ACC112 (cell line): ENCODE data around the gene ZBTB47.

ENCODE experiments used
- H2AFZ ChIP-seq: fragments of 200-600 bp; sonication (generic); one replicate; pipeline ENCODE4 v1.6.0; 2017; ENCODE audit warnings: antibody characterized with exemption, low read length; ENCODE audit not compliant: unreplicated experiment
- H3K27ac ChIP-seq: fragments of 200-600 bp; sonication (generic); 2 replicates; pipeline ENCODE4 v1.5.1; 2014; ENCODE audit warnings: low read depth, mild to moderate bottlenecking, antibody characterized with exemption, low read length, moderate library complexity
- H3K27me3 ChIP-seq: fragments of 200-600 bp; sonication (generic); 2 replicates; pipeline ENCODE4 v1.6.1; 2014; ENCODE audit warnings: mild to moderate bottlenecking, antibody characterized with exemption, low read length, moderate library complexity, mixed read lengths; ENCODE audit not compliant: insufficient read depth
- H3K36me3 ChIP-seq: fragments of 200-600 bp; sonication (generic); 2 replicates; pipeline ENCODE4 v1.6.1; 2016; ENCODE audit warnings: mild to moderate bottlenecking, antibody characterized with exemption, low read length, moderate library complexity, mixed read lengths; ENCODE audit not compliant: insufficient read depth
- H3K4me1 ChIP-seq: fragments of 200-600 bp; sonication (generic); one replicate; pipeline ENCODE4 v1.6.1; 2016; ENCODE audit warnings: low read length, mixed read lengths; ENCODE audit not compliant: insufficient read depth, unreplicated experiment, control insufficient read depth
- H3K4me3 ChIP-seq: fragments of 200-600 bp; sonication (generic); 2 replicates; pipeline ENCODE4 v1.5.1; 2014; ENCODE audit warnings: mild to moderate bottlenecking, low read depth, low read length
- H3K79me2 ChIP-seq: fragments of 200-600 bp; sonication (generic); one replicate; pipeline ENCODE4 v1.6.0; 2016; ENCODE audit warnings: low read length; ENCODE audit not compliant: control insufficient read depth, unreplicated experiment, insufficient read depth

ZBTB47 gene

DNA sequence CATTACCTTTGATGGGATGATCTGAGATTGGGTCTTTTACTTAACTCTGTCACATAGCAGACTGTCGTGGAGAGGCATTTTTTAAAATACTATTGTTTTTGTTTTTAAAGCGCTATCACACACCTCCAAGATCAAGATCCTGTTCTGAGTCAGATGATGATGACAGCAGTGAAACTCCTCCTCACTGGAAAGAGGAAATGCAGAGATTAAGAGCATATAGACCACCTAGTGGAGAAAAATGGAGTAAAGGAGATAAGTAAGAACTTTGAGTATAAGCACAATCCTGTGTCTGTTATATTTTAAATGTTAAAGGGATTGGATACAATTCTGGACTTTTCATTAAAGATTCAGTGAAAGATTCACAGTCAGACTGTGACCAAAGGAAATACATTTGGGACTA is 18.4 kb upstream of the ZBTB47 start:
- no peak overlapping the region for H3K4me3 ChIP-seq
- H2AFZ ChIP-seq, result no peak overlapping the region
- H3K36me3 ChIP-seq, result peaks cover 84% of the 10 kb centered on the region
- peaks cover 8% of the 10 kb centered on the region for H3K79me2 ChIP-seq
- no peaks in the 10 kb centered on the region for H3K27me3 ChIP-seq
- H3K4me1 ChIP-seq, result peaks cover 30% of the 10 kb centered on the region
- H3K27ac ChIP-seq, result no peak overlapping the region

GRCh38 chr3:42637001-42637400 is 16.5 kb upstream of the ZBTB47 start:
- Histone ChIP-seq H2AFZ (no peak overlapping the region), H3K4me3 (no peak overlapping the region), H3K79me2 (peaks cover 12% of the 10 kb centered on the region), H3K27me3 (no peaks in the 10 kb centered on the region), H3K36me3 (peaks cover 84% of the 10 kb centered on the region), H3K4me1 (peaks cover 18% of the 10 kb centered on the region), H3K27ac (no peak overlapping the region)

DNA sequence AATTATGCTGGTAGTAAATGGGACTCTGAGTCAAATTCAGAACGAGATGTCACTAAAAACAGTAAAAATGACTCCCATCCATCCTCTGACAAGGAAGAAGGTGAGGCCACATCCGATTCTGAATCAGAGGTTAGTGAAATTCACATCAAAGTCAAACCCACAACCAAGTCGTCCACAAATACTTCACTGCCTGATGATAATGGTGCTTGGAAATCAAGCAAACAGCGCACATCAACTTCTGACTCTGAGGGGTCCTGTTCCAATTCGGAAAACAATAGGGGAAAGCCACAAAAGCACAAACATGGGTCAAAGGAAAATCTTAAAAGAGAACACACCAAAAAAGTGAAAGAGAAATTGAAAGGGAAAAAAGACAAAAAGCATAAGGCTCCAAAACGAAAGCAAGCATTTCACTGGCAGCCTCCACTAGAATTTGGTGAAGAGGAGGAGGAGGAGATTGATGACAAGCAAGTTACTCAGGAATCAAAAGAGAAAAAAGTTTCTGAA is 15.1 kb upstream of the ZBTB47 start:
- Histone ChIP-seq H3K79me2 (peaks cover 17% of the 10 kb centered on the region), H3K27ac (peak overlapping the region; percentile 66), H2AFZ (no peak overlapping the region), H3K27me3 (no peaks in the 10 kb centered on the region), H3K4me1 (peaks cover 13% of the 10 kb centered on the region), H3K36me3 (peaks cover 81% of the 10 kb centered on the region), H3K4me3 (peak overlapping the region; percentile 58)

- H3K79me2 ChIP-seq, result peaks cover 17% of the 10 kb centered on the region
- no peak overlapping the region for H2AFZ ChIP-seq
- peaks cover 13% of the 10 kb centered on the region for H3K4me1 ChIP-seq
- H3K36me3 ChIP-seq, result peaks cover 80% of the 10 kb centered on the region
- peak overlapping the region; percentile 66 for H3K27ac ChIP-seq
- H3K4me3 ChIP-seq, result no peak overlapping the region
- H3K27me3 ChIP-seq, result no peaks in the 10 kb centered on the region
Measured at GRCh38 chr3:42639192-42639591, 14.3 kb upstream of the ZBTB47 start.

- H3K4me3 ChIP-seq, result no peak overlapping the region
- H3K79me2 ChIP-seq, result peaks cover 17% of the 10 kb centered on the region
- no peak overlapping the region for H3K27ac ChIP-seq
- H3K27me3 ChIP-seq, result no peaks in the 10 kb centered on the region
- H2AFZ ChIP-seq, result no peak overlapping the region
- peaks cover 75% of the 10 kb centered on the region for H3K36me3 ChIP-seq
- H3K4me1 ChIP-seq, result peaks cover 13% of the 10 kb centered on the region
Measured at GRCh38 chr3:42640129-42640528, 13.4 kb upstream of the ZBTB47 start.

- Histone ChIP-seq H2AFZ (no peak overlapping the region), H3K4me1 (peaks cover 13% of the 10 kb centered on the region), H3K4me3 (no peak overlapping the region), H3K27ac (no peak overlapping the region), H3K36me3 (peaks cover 75% of the 10 kb centered on the region), H3K27me3 (no peaks in the 10 kb centered on the region), H3K79me2 (peaks cover 17% of the 10 kb centered on the region)
Measured at GRCh38 chr3:42640771-42641370, 12.6 kb upstream of the ZBTB47 start.

- H3K4me3 ChIP-seq, result no peak overlapping the region
- H3K27ac ChIP-seq, result no peak overlapping the region
Measured at GRCh38 chr3:42647821-42648459, 5.6 kb upstream of the ZBTB47 start.

GRCh38 chr3:42649006-42649405 is 4.5 kb upstream of the ZBTB47 start:
- Histone ChIP-seq H3K4me3 (no peak overlapping the region), H3K36me3 (peaks cover 25% of the 10 kb centered on the region), H3K79me2 (peaks cover 49% of the 10 kb centered on the region), H3K27me3 (no peaks in the 10 kb centered on the region), H2AFZ (no peak overlapping the region), H3K4me1 (peaks cover 47% of the 10 kb centered on the region), H3K27ac (0 out of 2 replicates have a peak overlapping the region, but pooled peaks have one; percentile 13)

More at GRCh38 chr3:42647821-42648459, 5.6 kb upstream of the ZBTB47 start:
- peaks cover 31% of the 10 kb centered on the region for H3K36me3 ChIP-seq
- H3K27me3 ChIP-seq, result no peaks in the 10 kb centered on the region
- H3K79me2 ChIP-seq, result peaks cover 38% of the 10 kb centered on the region
- H3K4me1 ChIP-seq, result peaks cover 43% of the 10 kb centered on the region
- H2AFZ ChIP-seq, result no peak overlapping the region

DNA sequence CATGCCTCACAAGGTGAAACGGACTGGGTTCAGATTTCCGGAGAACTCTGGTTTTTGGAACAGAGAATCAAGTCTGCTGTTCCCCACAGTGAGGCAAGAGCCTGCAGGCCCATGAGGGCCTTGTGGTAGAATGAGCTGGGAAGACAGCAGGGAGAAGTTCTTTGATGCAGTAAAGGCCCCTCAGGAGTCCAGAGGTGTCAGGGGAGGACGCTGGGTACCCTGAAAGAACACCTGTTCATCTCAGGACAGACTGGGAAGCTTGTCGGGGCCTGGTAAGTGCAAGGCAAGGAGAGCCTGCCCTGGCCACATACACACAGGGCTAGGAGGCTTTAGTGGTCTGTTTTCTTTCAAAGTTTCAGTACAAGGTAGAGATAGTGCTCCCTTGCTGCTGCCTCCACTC is 3.7 kb upstream of the ZBTB47 start:
- Histone ChIP-seq H3K27me3 (no peaks in the 10 kb centered on the region), H3K4me3 (no peak overlapping the region), H3K36me3 (peaks cover 24% of the 10 kb centered on the region; the same call in 1 of the 2 replicates), H2AFZ (no peak overlapping the region), H3K4me1 (peaks cover 47% of the 10 kb centered on the region), H3K79me2 (peaks cover 54% of the 10 kb centered on the region), H3K27ac (no peak overlapping the region)

DNA sequence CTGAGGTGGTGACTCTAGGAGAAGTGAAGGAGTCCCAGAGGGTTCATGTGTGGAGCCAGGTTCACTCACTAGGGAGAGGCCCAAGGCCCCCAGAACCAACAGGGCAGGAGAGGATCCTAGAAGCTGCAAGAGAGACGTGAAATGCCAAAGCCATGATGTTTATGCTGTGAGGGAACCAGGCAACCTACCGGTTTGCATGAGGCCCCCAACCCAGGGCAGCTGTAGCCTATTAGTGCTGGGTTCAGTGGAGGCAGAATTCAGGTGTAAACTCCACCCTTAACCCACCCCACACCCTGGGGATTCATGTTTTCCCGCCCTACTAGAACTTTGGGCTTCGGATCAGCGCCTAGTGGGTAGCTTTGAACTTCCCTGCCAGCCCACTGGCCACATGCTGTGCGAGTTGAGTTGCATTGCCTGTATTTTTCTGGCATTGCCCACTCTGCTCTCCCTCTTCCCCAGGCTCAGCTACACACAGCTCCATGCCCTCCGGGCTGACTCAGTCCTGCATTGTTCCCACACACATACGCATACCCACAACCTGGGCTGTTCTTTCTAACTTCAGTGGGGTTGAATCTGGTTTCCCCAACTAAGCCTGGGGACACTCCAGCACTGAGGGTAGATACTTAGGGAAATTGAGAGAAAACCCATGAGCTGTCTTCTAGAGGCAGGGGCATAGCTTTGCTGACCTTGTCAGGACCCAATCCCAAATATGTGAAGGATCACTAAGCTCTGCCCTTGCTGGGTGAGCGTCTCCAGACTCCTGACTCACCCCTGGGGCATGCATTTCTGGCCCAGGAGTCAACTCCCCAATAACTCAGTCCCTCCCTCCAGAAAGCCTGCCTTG is 2.0 kb upstream of the ZBTB47 start:
- H3K79me2 ChIP-seq, result peaks cover 68% of the 10 kb centered on the region
- H3K27ac ChIP-seq, result peak overlapping the region; percentile 88
- peak overlapping the region; percentile 83 for H3K4me3 ChIP-seq
- peaks cover 63% of the 10 kb centered on the region for H3K4me1 ChIP-seq
- H2AFZ ChIP-seq, result no peak overlapping the region
- peaks cover 10% of the 10 kb centered on the region; the same call in 1 of the 2 replicates for H3K36me3 ChIP-seq
- H3K27me3 ChIP-seq, result no peaks in the 10 kb centered on the region
